ENCODE results near the gene GRAMD1A.

GRAMD1A gene

GRCh38 chr19:35065574-35065973 lies 65.5 kb downstream of the GRAMD1A start:
- peaks cover under 1% of the 10 kb centered on the region for H3K9me3 Mint-ChIP-seq
- H3K4me3 Mint-ChIP-seq, result no peak overlapping the region
- peaks cover 22% of the 10 kb centered on the region for H3K4me1 Mint-ChIP-seq (ENCODE audit: low read depth)
- H3K27me3 Mint-ChIP-seq, result peaks cover 3% of the 10 kb centered on the region
- no peaks in the 10 kb centered on the region for H3K36me3 Mint-ChIP-seq (ENCODE audit: low read depth)
- no peak for DNase-seq
- H3K27ac Mint-ChIP-seq, result no peak overlapping the region

DNA sequence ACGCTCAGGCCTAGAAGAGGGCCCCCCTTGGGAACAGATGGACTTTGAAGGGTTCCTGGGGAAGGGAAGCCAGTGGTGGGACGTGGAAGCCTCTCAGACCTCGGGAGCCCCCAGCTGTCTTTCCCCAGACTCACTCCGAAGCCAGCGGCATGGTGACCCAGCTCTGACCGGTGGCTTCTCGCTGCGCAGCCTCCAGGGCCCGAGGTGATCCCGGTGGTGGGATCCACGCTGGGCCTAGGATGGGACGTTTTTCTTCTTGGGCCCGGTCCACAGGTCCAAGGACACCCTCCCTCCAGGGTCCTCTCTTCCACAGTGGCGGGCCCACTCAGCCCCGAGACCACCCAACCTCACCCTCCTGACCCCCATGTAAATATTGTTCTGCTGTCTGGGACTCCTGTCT lies 66.0 kb downstream of the GRAMD1A start:
- peaks cover 22% of the 10 kb centered on the region for H3K4me1 Mint-ChIP-seq (ENCODE audit: low read depth)
- H3K36me3 Mint-ChIP-seq (ENCODE audit: low read depth), result no peaks in the 10 kb centered on the region
- H3K4me3 Mint-ChIP-seq, result no peak overlapping the region
- peaks cover 3% of the 10 kb centered on the region for H3K27me3 Mint-ChIP-seq
- no peak overlapping the region for H3K27ac Mint-ChIP-seq
- no peak for DNase-seq
- peaks cover 4% of the 10 kb centered on the region for H3K9me3 Mint-ChIP-seq

- no peak overlapping the region for H3K4me3 Mint-ChIP-seq
These were observed 66.8 kb downstream of the GRAMD1A start for GRCh38 chr19:35066691-35067563.

DNA sequence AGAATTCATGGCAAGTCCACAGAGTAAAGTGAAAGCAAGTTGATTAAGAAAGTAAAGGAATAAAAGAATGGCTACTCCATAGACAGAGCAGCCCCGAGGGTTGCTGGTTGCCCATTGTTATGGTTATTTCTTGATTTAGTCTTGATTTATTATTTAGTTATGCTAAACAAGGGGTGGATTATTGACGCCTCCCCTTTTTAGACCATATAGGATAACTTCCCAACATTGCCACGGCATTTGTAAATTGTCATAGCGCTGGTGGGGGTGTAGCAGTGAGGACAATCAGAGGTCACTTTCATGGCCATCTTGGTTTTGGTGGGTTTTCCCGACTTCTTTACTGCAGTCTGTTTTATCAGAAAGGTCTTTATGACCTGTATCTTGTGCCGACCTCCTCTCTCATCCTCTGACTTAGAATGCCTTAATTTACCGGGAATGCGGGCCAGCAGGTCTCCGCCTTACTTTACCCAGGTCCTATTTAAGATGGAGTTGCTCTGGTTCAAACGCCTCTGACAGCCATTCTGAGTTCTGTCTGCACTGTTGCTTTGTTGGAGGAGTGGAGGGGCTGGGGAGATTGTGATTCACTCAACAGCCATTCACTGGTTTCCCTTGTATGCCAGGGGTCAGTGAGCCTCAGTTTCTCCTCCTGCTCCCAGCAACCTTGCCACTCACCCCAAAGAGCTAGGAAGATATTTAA lies 69.0 kb downstream of the GRAMD1A start:
- peaks cover 3% of the 10 kb centered on the region for H3K27me3 Mint-ChIP-seq
- DNase-seq, result no peak
- no peak overlapping the region for H3K27ac Mint-ChIP-seq
- H3K36me3 Mint-ChIP-seq (ENCODE audit: low read depth), result no peaks in the 10 kb centered on the region
- peaks cover 4% of the 10 kb centered on the region for H3K9me3 Mint-ChIP-seq
- no peak overlapping the region for H3K4me3 Mint-ChIP-seq
- H3K4me1 Mint-ChIP-seq (ENCODE audit: low read depth), result peaks cover 13% of the 10 kb centered on the region

More at GRCh38 chr19:35066691-35067563, 66.8 kb downstream of the GRAMD1A start:
- peaks cover 22% of the 10 kb centered on the region for H3K4me1 Mint-ChIP-seq (ENCODE audit: low read depth)
- H3K36me3 Mint-ChIP-seq (ENCODE audit: low read depth), result no peaks in the 10 kb centered on the region
- H3K9me3 Mint-ChIP-seq, result peaks cover 4% of the 10 kb centered on the region
- DNase-seq, result peak; percentile 95
- peak overlapping the region; percentile 60 for H3K27ac Mint-ChIP-seq
- H3K27me3 Mint-ChIP-seq, result peaks cover 3% of the 10 kb centered on the region

DNA sequence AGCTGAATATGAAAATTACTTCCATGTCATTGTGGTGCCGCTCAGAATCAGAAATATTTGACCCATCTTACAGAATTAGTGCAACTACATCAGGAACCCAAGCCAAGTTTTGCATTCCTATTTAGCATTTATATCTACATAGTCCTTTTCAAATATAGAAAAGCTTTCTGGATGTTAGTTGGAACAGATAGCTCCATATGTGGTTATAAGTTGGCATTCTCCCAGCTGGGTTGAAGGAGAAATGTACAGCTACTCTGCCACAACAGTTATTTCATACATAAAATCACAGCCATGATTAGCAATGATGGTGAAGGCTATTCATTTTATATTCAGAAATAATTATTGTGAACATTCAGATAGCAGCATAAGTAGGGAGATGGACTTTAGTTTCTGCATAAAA lies 69.6 kb downstream of the GRAMD1A start:
- no peaks in the 10 kb centered on the region for H3K36me3 Mint-ChIP-seq (ENCODE audit: low read depth)
- DNase-seq, result no peak
- peaks cover 3% of the 10 kb centered on the region for H3K27me3 Mint-ChIP-seq
- peaks cover 9% of the 10 kb centered on the region for H3K4me1 Mint-ChIP-seq (ENCODE audit: low read depth)
- peaks cover 4% of the 10 kb centered on the region for H3K9me3 Mint-ChIP-seq
- no peak overlapping the region for H3K4me3 Mint-ChIP-seq
- no peak overlapping the region for H3K27ac Mint-ChIP-seq

- Mint-ChIP-seq H3K4me1 (ENCODE audit: low read depth) (peaks cover 9% of the 10 kb centered on the region), H3K27me3 (peaks cover 3% of the 10 kb centered on the region), H3K27ac (no peak overlapping the region), H3K4me3 (no peak overlapping the region), H3K36me3 (ENCODE audit: low read depth) (no peaks in the 10 kb centered on the region), H3K9me3 (peaks cover 4% of the 10 kb centered on the region)
- DNase-seq, result no peak
These were observed 70.3 kb downstream of the GRAMD1A start for GRCh38 chr19:35070471-35070870.

GRCh38 chr19:35073516-35073915 lies 73.4 kb downstream of the GRAMD1A start:
- peaks cover 3% of the 10 kb centered on the region for H3K27me3 Mint-ChIP-seq
- H3K36me3 Mint-ChIP-seq (ENCODE audit: low read depth), result no peaks in the 10 kb centered on the region
- no peak overlapping the region for H3K27ac Mint-ChIP-seq
- DNase-seq, result no peak
- peaks cover 4% of the 10 kb centered on the region for H3K9me3 Mint-ChIP-seq
- H3K4me3 Mint-ChIP-seq, result no peak overlapping the region
- no peaks in the 10 kb centered on the region for H3K4me1 Mint-ChIP-seq (ENCODE audit: low read depth)

- no peak overlapping the region for H3K4me3 Mint-ChIP-seq
- H3K36me3 Mint-ChIP-seq (ENCODE audit: low read depth), result no peaks in the 10 kb centered on the region
- peaks cover 3% of the 10 kb centered on the region for H3K27me3 Mint-ChIP-seq
- no peak overlapping the region for H3K27ac Mint-ChIP-seq
- DNase-seq, result no peak
- peaks cover 4% of the 10 kb centered on the region for H3K9me3 Mint-ChIP-seq
- H3K4me1 Mint-ChIP-seq (ENCODE audit: low read depth), result no peaks in the 10 kb centered on the region
These were observed 73.8 kb downstream of the GRAMD1A start for GRCh38 chr19:35073941-35074340.

DNA sequence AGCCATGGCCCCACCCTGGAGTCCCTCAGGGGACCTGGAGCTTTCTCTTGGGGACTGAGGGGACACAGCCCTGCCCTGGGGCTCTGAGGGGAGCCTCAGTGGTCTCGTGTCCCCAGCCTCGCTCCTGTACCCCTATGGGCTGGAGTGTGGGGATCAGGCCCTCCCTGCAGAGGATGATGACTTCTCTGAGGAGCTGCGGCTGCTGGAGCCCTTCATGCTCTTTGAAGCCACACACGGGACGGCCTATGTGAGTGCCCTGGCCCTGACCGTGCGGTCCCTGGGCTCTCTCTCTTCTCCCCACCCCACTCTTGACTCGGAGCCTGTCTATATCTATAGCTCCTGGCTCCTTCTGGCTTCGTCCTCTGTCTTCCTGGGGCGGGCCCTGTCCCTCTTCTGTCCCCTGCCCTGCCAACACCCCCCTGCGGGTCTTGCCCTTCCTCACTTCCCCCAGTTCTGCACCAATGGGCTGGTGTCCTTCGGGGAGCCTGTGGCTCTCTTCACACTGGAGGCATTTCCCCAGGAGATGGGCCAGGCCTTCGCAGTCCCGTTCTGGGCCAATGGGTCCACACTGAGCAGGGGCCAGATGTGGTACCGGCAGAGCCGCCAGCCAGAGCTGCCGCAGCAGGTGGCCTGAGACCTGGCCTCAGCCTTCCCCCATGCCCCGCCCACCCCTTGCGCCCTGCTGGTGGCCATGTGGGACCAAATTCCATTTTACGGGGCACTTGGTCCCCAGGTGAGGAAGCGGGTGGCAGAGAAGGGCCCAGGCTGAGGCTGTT lies 74.5 kb downstream of the GRAMD1A start:
- H3K27ac Mint-ChIP-seq, result no peak overlapping the region
- no peak overlapping the region for H3K4me3 Mint-ChIP-seq
- no peaks in the 10 kb centered on the region for H3K4me1 Mint-ChIP-seq (ENCODE audit: low read depth)
- no peaks in the 10 kb centered on the region for H3K27me3 Mint-ChIP-seq
- no peak for DNase-seq
- H3K9me3 Mint-ChIP-seq, result peaks cover 4% of the 10 kb centered on the region
- H3K36me3 Mint-ChIP-seq (ENCODE audit: low read depth), result no peaks in the 10 kb centered on the region

DNA sequence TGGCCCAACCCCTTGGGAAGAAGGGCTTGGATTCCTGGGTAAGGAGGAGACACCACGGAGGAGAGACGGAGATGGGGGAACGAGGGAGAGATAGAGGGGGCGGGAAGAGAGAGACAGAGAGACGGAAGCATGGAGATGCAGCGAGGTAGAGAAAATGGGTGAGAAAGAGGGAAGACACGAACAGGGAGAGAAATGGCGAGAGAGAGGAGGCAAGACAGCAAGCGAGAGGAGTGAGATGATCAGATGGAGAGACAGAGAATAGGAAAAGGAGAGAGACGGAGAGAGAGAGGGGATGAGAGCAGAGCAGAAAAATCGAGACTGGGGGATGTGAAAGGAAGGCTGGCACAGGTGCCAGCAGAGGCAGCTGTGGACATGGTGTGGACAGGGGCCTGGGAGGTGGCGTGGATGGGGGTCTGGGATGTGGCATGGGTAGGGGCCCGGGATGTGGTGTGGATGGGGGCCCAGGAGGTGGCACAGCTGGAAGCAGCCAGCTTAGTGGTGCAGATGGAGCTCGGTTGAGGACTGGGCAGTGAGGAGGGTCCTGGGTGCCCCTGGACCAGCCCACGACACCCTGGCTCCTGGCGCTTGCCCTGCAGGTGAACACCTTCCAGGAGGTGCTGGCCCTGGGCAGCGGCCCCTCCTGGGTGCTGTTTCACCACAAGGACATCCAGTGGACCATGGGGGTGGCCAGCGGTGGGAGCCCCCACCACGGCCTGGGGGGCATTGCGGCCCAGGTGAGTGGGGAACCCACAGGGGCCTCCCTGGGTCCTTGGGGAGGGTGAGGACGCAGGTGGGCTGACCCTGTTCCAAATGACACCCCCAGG lies 75.3 kb downstream of the GRAMD1A start:
- H3K4me1 Mint-ChIP-seq (ENCODE audit: low read depth), result no peaks in the 10 kb centered on the region
- H3K27ac Mint-ChIP-seq, result no peak overlapping the region
- no peaks in the 10 kb centered on the region for H3K36me3 Mint-ChIP-seq (ENCODE audit: low read depth)
- H3K9me3 Mint-ChIP-seq, result peaks cover 4% of the 10 kb centered on the region
- DNase-seq, result no peak
- no peaks in the 10 kb centered on the region for H3K27me3 Mint-ChIP-seq
- H3K4me3 Mint-ChIP-seq, result no peak overlapping the region

DNA sequence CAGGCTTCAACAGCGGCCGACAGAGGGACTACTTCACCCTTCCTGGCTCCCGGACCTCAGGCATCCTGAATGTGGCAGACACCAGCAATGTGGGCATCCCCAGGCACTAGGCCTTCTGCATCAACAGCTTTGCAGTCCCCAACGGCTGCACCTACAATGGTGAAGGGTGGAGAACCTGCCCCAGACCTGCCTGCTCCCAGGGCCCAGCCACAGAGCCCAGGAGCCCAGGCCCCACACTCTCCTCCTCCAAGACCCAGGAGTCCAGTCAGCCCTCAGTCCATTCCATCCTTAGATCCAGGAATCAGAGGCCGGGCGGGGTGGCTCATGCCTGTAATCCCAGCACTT lies 75.9 kb downstream of the GRAMD1A start:
- H3K4me3 Mint-ChIP-seq, result no peak overlapping the region
- H3K27ac Mint-ChIP-seq, result no peak overlapping the region
- no peaks in the 10 kb centered on the region for H3K27me3 Mint-ChIP-seq
- no peaks in the 10 kb centered on the region for H3K4me1 Mint-ChIP-seq (ENCODE audit: low read depth)
- H3K36me3 Mint-ChIP-seq (ENCODE audit: low read depth), result no peaks in the 10 kb centered on the region
- DNase-seq, result no peak
- H3K9me3 Mint-ChIP-seq, result no peaks in the 10 kb centered on the region

Data from activated T-cell treated with anti-CD3 and anti-CD28 coated beads, Interleukin-2, amount 50 U/mL, for 24 hours (primary cell).